Measurements from ENCODE around the gene STX3. TPM values are rescaled to one million over a fixed set of nuclear protein-coding genes. Genes with fewer than 3 reads are reported as not detected.

Gene STX3
- 1 to 10 TPM; 5.1 to 5.4 TPM for total RNA-seq

GRCh38 chr11:59754859-59755700, at the start of gene STX3:
TSS of gene STX3 (plus strand) at chr11:59755376. CDS start at chr11:59755606, 230 bp downstream.
- DNase-seq (peak; percentile 79), ATAC-seq (peak; percentile 88)
- CTCF ChIA-PET: interaction anchor here (0.6 to 6.4 kb wide), 22 partner anchors 9 to 320 kb away, joined by 3 to 73 read pairs (median 4); partner anchors contain the start of genes MRPL16 and PATL1
- H3K9me3 Mint-ChIP-seq (ENCODE audit: low read depth): no peaks in the 10 kb centered on the region
- H3K27me3 Mint-ChIP-seq: peaks cover 3% of the 10 kb centered on the region
- intact Hi-C loops (cut with DNase I, micrococcal nuclease): loop anchor here (1.0 to 10.0 kb wide), 15 partner anchors 22 to 1178 kb away; partner anchors contain the start of genes MRPL16 (in 2 of the 2), PATL1 (in 2 of the 2), LPXN (in 1 of the 2) and OSBP (in 1 of the 2)
- H3K36me3 Mint-ChIP-seq (ENCODE audit: low read depth): no peaks in the 10 kb centered on the region
- peak within 1 kb of the TSS; percentile 84 for H3K4me3 Mint-ChIP-seq
- peak within 1 kb of the TSS; percentile 53 for H3K27ac Mint-ChIP-seq
- peaks cover 15% of the 10 kb centered on the region for H3K4me1 Mint-ChIP-seq
- POLR2A ChIA-PET: interaction anchor here (0.7 to 1.0 kb wide), 2 partner anchors 56 to 86 kb away, joined by 3 read pairs; partner anchors contain the start of gene MRPL16

- Mint-ChIP-seq H3K9me3 (ENCODE audit: low read depth) (no peaks in the 10 kb centered on the region), H3K27ac (no peak overlapping the region)
Observed at GRCh38 chr11:59706518-59707285, 48.5 kb upstream of the STX3 start.

GRCh38 chr11:59707371-59707770, 47.8 kb upstream of the STX3 start:
- no peaks in the 10 kb centered on the region for H3K4me1 Mint-ChIP-seq
- DNase-seq: no peak
- H3K4me3 Mint-ChIP-seq: no peak overlapping the region
- CTCF ChIA-PET: no interaction called here
- POLR2A ChIA-PET: no interaction called here
- intact Hi-C loops (cut with DNase I, micrococcal nuclease): no loop called here
- H3K36me3 Mint-ChIP-seq (ENCODE audit: low read depth): no peaks in the 10 kb centered on the region
- peaks cover 10% of the 10 kb centered on the region for H3K27me3 Mint-ChIP-seq
- H3K9me3 Mint-ChIP-seq (ENCODE audit: low read depth): no peaks in the 10 kb centered on the region
- ATAC-seq: no peak
- H3K27ac Mint-ChIP-seq: no peak overlapping the region

More at GRCh38 chr11:59706518-59707285, 48.5 kb upstream of the STX3 start:
- no peak for DNase-seq
- intact Hi-C loops (cut with DNase I, micrococcal nuclease): no loop called here
- H3K27me3 Mint-ChIP-seq: peaks cover 12% of the 10 kb centered on the region
- no peak for ATAC-seq
- ChIA-PET CTCF (no interaction called here), POLR2A (no interaction called here)
- no peaks in the 10 kb centered on the region for H3K4me1 Mint-ChIP-seq
- no peak overlapping the region for H3K4me3 Mint-ChIP-seq
- no peaks in the 10 kb centered on the region for H3K36me3 Mint-ChIP-seq (ENCODE audit: low read depth)

GRCh38 chr11:59708537-59708936, 46.6 kb upstream of the STX3 start:
- Mint-ChIP-seq H3K36me3 (ENCODE audit: low read depth) (no peaks in the 10 kb centered on the region), H3K4me3 (no peak overlapping the region), H3K27ac (no peak overlapping the region), H3K9me3 (ENCODE audit: low read depth) (no peaks in the 10 kb centered on the region), H3K4me1 (no peaks in the 10 kb centered on the region), H3K27me3 (peaks cover 14% of the 10 kb centered on the region)
- intact Hi-C loops (cut with DNase I, micrococcal nuclease): no loop called here
- ATAC-seq (no peak), DNase-seq (no peak)
- POLR2A ChIA-PET: no interaction called here
- CTCF ChIA-PET: no interaction called here

GRCh38 chr11:59710136-59710847, 44.9 kb upstream of the STX3 start:
- intact Hi-C loops (cut with DNase I, micrococcal nuclease): no loop called here
- H3K4me3 Mint-ChIP-seq: no peak overlapping the region
- no peak for DNase-seq
- H3K9me3 Mint-ChIP-seq (ENCODE audit: low read depth): no peaks in the 10 kb centered on the region
- no peak overlapping the region for H3K27ac Mint-ChIP-seq
- H3K36me3 Mint-ChIP-seq (ENCODE audit: low read depth): no peaks in the 10 kb centered on the region
- ATAC-seq: no peak
- ChIA-PET POLR2A (no interaction called here), CTCF (interaction anchor here (0.6 kb wide), 1 partner anchor 63 kb away, joined by 3 read pairs; no protein-coding TSS in a partner anchor)
- no peaks in the 10 kb centered on the region for H3K4me1 Mint-ChIP-seq
- peaks cover 13% of the 10 kb centered on the region for H3K27me3 Mint-ChIP-seq

GRCh38 chr11:59713745-59714144, 41.4 kb upstream of the STX3 start, which contains the start of gene OR10V1:
TSS of gene OR10V1 (minus strand) at chr11:59713845. CDS start at chr11:59713845, 0 bp downstream.
- no peak for ATAC-seq
- intact Hi-C loops (cut with DNase I, micrococcal nuclease): no loop called here

GRCh38 chr11:59716051-59716450, 39.1 kb upstream of the STX3 start:
- ATAC-seq (no peak), DNase-seq (no peak)
- H3K4me1 Mint-ChIP-seq: no peaks in the 10 kb centered on the region
- no peaks in the 10 kb centered on the region for H3K9me3 Mint-ChIP-seq (ENCODE audit: low read depth)
- ChIA-PET POLR2A (no interaction called here), CTCF (no interaction called here)
- intact Hi-C loops (cut with DNase I, micrococcal nuclease): no loop called here
- H3K4me3 Mint-ChIP-seq: no peak overlapping the region
- H3K27me3 Mint-ChIP-seq: peaks cover 24% of the 10 kb centered on the region
- no peaks in the 10 kb centered on the region for H3K36me3 Mint-ChIP-seq (ENCODE audit: low read depth)
- no peak overlapping the region for H3K27ac Mint-ChIP-seq

More at GRCh38 chr11:59713745-59714144, 41.4 kb upstream of the STX3 start, which contains the start of gene OR10V1:
- Mint-ChIP-seq H3K27ac (no peak within 1 kb of the TSS), H3K27me3 (peaks cover 20% of the 10 kb centered on the region), H3K4me3 (no peak within 1 kb of the TSS), H3K36me3 (ENCODE audit: low read depth) (no peaks in the 10 kb centered on the region), H3K9me3 (ENCODE audit: low read depth) (no peaks in the 10 kb centered on the region), H3K4me1 (no peaks in the 10 kb centered on the region)
- ChIA-PET POLR2A (no interaction called here), CTCF (no interaction called here)
- no peak for DNase-seq

- DNase-seq: no peak
- Mint-ChIP-seq H3K36me3 (ENCODE audit: low read depth) (no peaks in the 10 kb centered on the region), H3K4me3 (no peak overlapping the region), H3K4me1 (no peaks in the 10 kb centered on the region), H3K9me3 (ENCODE audit: low read depth) (no peaks in the 10 kb centered on the region), H3K27me3 (peaks cover 25% of the 10 kb centered on the region), H3K27ac (no peak overlapping the region)
- ATAC-seq: no peak
- intact Hi-C loops (cut with DNase I, micrococcal nuclease): no loop called here
- CTCF ChIA-PET: no interaction called here
- POLR2A ChIA-PET: no interaction called here
Observed at GRCh38 chr11:59719556-59719955, 35.6 kb upstream of the STX3 start.

- CTCF ChIA-PET: no interaction called here
- peaks cover 2% of the 10 kb centered on the region for H3K4me1 Mint-ChIP-seq
Observed at GRCh38 chr11:59724066-59724465, 31.1 kb upstream of the STX3 start.

GRCh38 chr11:59727426-59727825, 27.8 kb upstream of the STX3 start:
- ChIA-PET POLR2A (no interaction called here), CTCF (interaction anchor here (0.6 to 0.7 kb wide), 2 partner anchors 527 to 1527 kb away, joined by 3 read pairs; no protein-coding TSS in a partner anchor)
- DNase-seq: no peak
- peaks cover 2% of the 10 kb centered on the region for H3K9me3 Mint-ChIP-seq (ENCODE audit: low read depth)
- no peak for ATAC-seq
- no peak overlapping the region for H3K27ac Mint-ChIP-seq
- no peak overlapping the region for H3K4me3 Mint-ChIP-seq
- peaks cover 5% of the 10 kb centered on the region for H3K27me3 Mint-ChIP-seq
- intact Hi-C loops (cut with DNase I, micrococcal nuclease): no loop called here
- H3K36me3 Mint-ChIP-seq (ENCODE audit: low read depth): no peaks in the 10 kb centered on the region
- peaks cover 3% of the 10 kb centered on the region for H3K4me1 Mint-ChIP-seq

More at GRCh38 chr11:59724066-59724465, 31.1 kb upstream of the STX3 start:
- no peak for ATAC-seq
- intact Hi-C loops (cut with DNase I, micrococcal nuclease): no loop called here
- H3K36me3 Mint-ChIP-seq (ENCODE audit: low read depth): no peaks in the 10 kb centered on the region
- H3K27ac Mint-ChIP-seq: no peak overlapping the region
- peaks cover 11% of the 10 kb centered on the region for H3K27me3 Mint-ChIP-seq
- DNase-seq: no peak
- POLR2A ChIA-PET: interaction anchor here (0.6 kb wide), 1 partner anchor 76 kb away, joined by 3 read pairs; no protein-coding TSS in a partner anchor
- no peak overlapping the region for H3K4me3 Mint-ChIP-seq
- H3K9me3 Mint-ChIP-seq (ENCODE audit: low read depth): peaks cover 2% of the 10 kb centered on the region

- Mint-ChIP-seq H3K4me3 (no peak overlapping the region), H3K4me1 (peaks cover 3% of the 10 kb centered on the region), H3K9me3 (ENCODE audit: low read depth) (peaks cover 2% of the 10 kb centered on the region), H3K27ac (no peak overlapping the region), H3K27me3 (peaks cover 4% of the 10 kb centered on the region), H3K36me3 (ENCODE audit: low read depth) (no peaks in the 10 kb centered on the region)
- POLR2A ChIA-PET: no interaction called here
- DNase-seq (no peak), ATAC-seq (no peak)
- intact Hi-C loops (cut with DNase I, micrococcal nuclease): no loop called here
- CTCF ChIA-PET: no interaction called here
Observed at GRCh38 chr11:59728154-59728553, 27.0 kb upstream of the STX3 start.
